Activated CD4-positive, alpha-beta memory T cell treated with anti-CD3 and anti-CD28 coated beads, Interleukin-2, amount 10 ng/mL, durations not matched to agents 7 days and 5 days (primary cell): ENCODE measurements around the gene SAA1. TPM values are rescaled to one million over a fixed set of nuclear protein-coding genes. Genes with fewer than 3 reads are reported as not detected.
"Not testable (repeated sequence)": the region's sequence is repeated elsewhere in the genome, so short reads cannot be mapped to it uniquely, and the experiment has no call there.

Experiments used
- CTCF ChIA-PET: fragments of 350-600 bp; sonication (Branson Sonifier 250); formaldehyde crosslinking; loops from one replicate; lab custom pipeline; 2021; ENCODE audit warnings: antibody characterized with exemption, inconsistent platforms; lab: Charles Lee
- POLR2A ChIA-PET: fragments of 350-600 bp; sonication (Branson Sonifier 250); formaldehyde crosslinking; loops from one replicate; lab custom pipeline; 2021; ENCODE audit warnings: antibody characterized with exemption; lab: Charles Lee
- DNase-seq: peaks from one replicate; pipeline ENCODE4 v3.0.0-alpha.2; 2020
- H3K27ac Mint-ChIP-seq: one replicate; pipeline ENCODE4 v1.8.0; 2021; ENCODE audit warnings: mild to moderate bottlenecking, mixed read lengths
- H3K27me3 Mint-ChIP-seq: one replicate; pipeline ENCODE4 v1.8.0; 2021; ENCODE audit warnings: mixed read lengths
- H3K36me3 Mint-ChIP-seq: one replicate; pipeline ENCODE4 v1.8.0; 2021; ENCODE audit warnings: low read depth, mixed read lengths
- H3K4me1 Mint-ChIP-seq: one replicate; pipeline ENCODE4 v1.8.0; 2021; ENCODE audit warnings: mixed read lengths
- H3K4me3 Mint-ChIP-seq: one replicate; pipeline ENCODE4 v1.8.0; 2021; ENCODE audit warnings: mild to moderate bottlenecking, mixed read lengths
- H3K9me3 Mint-ChIP-seq: one replicate; pipeline ENCODE4 v1.8.0; 2021; ENCODE audit warnings: mixed read lengths
- total RNA-seq, 2 experiments: library from RNA; stranded (reverse); gene quantifications; one replicate each; pipeline ENCODE4 v1.2.3, GENCODE V29; 2021

SAA1 gene
- total RNA-seq, 2 experiments from 2014 or later: not detected

DNA sequence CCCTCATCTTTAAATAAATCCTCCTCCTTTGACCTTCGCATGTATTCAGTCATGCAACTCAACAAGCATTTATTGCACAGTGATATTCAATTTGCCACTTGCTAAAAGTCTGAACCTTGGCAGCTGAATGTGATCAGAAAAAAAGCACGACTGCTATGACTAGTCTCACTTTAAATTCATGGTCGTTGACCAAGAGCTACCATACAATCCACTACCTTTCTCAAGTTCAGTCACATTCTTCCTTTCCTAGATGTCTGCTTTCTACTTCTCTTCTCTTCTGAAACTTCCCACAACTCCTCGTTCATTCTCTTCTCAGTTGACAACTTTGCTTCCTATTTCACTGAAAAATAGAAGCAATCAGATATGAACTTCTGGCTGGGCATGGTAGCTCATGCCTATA lies 2.0 kb upstream of the SAA1 start:
- H3K36me3 Mint-ChIP-seq: no peaks in the 10 kb centered on the region
- no peaks in the 10 kb centered on the region for H3K9me3 Mint-ChIP-seq
- no peak overlapping the region for H3K27ac Mint-ChIP-seq
- CTCF ChIA-PET: interaction anchor here (0.7 kb wide), 1 partner anchor 13 kb away, joined by 3 read pairs; no protein-coding TSS in a partner anchor
- no peak for DNase-seq
- POLR2A ChIA-PET: no interaction called here
- no peak overlapping the region for H3K4me3 Mint-ChIP-seq
- H3K27me3 Mint-ChIP-seq: peaks cover 5% of the 10 kb centered on the region
- peaks cover 28% of the 10 kb centered on the region for H3K4me1 Mint-ChIP-seq

DNA sequence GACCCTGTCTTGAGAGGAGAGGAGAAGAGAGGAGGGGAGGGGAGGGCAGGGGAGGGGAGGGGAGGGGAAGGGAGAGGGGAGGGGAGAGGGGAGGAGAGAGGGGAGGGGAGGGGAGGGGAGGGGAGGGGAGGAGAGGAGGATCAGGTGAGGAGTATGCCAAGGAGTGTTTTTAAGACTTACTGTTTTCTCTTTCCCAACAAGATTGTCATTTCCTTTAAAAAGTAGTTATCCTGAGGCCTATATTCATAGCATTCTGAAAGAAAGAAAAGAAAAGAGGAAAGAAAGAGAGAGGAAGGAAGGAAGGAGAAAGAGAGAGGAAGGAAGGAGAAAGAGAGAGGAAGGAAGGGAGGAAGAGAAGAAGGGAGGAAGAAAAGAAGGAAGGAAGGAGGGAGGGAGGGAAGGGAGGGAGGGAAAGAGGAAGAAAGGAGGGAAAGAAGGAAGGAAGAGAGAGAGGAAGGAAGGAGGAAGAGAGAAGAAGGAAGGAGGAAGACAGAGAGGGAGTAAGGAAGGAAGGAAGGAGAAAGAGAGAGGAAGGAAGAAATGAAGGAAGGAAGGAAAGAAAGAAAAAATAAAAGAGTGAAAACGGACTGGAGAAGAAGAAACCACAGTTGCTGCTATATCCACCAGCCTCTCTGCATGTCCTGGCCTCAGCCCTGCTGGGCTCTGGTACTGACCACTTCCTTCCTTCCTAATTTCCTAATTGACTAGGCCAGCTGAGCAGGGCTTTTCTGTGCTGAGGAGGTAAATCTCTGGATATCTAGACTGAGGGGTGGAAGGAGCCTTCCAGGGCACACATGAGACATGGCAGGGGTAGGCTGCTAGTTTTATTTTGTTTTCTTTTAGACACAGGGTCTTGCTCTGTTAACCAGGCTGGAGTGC lies 1.1 kb upstream of the SAA1 start:
- Mint-ChIP-seq H3K27me3 (no peaks in the 10 kb centered on the region), H3K27ac (no peak overlapping the region), H3K4me3 (no peak overlapping the region), H3K36me3 (no peaks in the 10 kb centered on the region), H3K4me1 (peaks cover 28% of the 10 kb centered on the region), H3K9me3 (no peaks in the 10 kb centered on the region)
- no peak for DNase-seq
- ChIA-PET POLR2A (interaction anchor here (1.1 kb wide), 1 partner anchor 369 kb away, joined by 3 read pairs; the partner anchor contains the start of gene SPTY2D1), CTCF (interaction anchor here (0.7 kb wide), 1 partner anchor 12 kb away, joined by 3 read pairs; no protein-coding TSS in a partner anchor)

DNA sequence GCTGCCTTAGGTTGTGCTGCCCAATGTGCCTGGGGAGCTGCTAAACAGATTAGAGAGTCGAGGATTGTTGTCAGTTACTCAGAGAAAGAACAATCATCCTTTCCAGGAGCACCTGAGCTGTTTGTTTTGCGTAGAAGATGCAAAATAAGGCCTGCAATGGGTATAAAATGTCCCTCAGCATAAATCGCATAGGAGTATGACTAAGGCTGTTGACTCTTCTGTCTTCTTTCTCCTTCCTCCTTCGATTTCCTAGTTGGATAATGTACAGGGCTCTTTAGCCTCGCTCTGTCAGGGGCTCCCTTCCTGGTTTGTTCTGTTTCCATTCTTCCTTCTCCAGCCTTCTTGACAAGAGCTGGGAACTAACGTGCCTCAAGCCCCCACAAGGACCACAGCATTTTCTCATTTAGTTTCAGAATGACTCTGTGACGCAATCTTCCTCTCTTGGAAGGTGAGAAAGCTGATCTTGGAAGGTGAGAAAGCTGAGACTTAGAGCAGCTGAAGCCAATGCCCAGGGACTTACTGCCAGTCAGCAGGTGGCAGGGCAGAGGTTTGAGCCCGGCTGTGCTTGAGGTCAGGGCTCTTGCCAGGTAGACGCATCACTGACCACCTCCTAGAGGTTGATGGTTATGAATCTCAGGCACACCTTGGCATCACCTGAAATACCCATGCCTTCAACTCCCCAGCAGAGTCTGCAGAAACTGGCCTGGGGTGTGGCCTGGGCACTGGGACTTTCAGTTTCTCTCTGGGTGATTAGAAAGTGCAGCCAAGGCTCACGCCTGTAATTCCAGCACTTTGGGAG lies 1.5 kb downstream of the SAA1 start:
- POLR2A ChIA-PET, DNase-seq, H3K9me3 Mint-ChIP-seq, CTCF ChIA-PET, H3K36me3 Mint-ChIP-seq, H3K27me3 Mint-ChIP-seq: not testable (repeated sequence)
- H3K27ac Mint-ChIP-seq: peak overlapping the region; percentile 63
- H3K4me1 Mint-ChIP-seq: peaks cover 28% of the 10 kb centered on the region
- peak overlapping the region; percentile 29 for H3K4me3 Mint-ChIP-seq

DNA sequence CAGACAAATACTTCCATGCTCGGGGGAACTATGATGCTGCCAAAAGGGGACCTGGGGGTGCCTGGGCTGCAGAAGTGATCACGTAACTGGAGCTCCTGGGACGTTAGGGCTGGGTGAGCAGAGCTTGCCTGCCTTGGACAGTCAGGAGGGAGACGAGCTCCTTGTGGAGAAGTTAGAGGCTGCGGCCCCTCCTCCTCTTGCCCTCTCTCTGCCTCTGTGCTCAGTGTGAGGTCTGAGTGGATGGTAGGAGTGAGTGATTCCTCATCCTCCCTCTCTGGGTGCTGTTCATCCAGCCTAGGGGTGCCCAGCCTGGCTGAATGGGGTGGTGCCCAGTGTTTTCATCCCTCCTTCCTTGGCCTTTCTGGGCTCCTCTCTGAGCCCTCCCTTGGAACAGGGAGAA lies 3.2 kb downstream of the SAA1 start:
- POLR2A ChIA-PET: interaction anchor here (0.7 kb wide), 1 partner anchor 8 kb away, joined by 3 read pairs; no protein-coding TSS in a partner anchor
- CTCF ChIA-PET, H3K27ac Mint-ChIP-seq, H3K27me3 Mint-ChIP-seq, H3K9me3 Mint-ChIP-seq, H3K4me3 Mint-ChIP-seq, DNase-seq, H3K36me3 Mint-ChIP-seq: not testable (repeated sequence)
- peaks cover 22% of the 10 kb centered on the region for H3K4me1 Mint-ChIP-seq

DNA sequence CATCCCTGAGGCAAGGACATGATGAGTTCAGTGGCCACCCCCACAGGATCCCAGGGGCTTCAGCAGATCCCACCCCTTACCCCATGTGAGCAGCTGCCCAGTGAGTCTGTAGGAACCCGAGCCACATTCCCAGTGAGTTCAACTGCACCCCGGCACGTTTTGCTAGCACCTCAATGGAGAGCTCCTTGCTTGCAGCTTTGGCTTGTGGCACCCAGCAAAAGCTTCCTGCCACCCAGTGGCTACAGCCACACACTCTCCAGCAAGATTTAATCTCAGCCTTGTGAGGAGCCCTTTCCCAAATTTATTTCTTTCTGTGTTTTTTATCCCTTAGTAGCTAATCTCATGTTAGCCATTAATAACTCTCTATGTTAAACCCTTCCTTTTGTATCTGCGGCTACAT lies 4.0 kb downstream of the SAA1 start:
- ChIA-PET POLR2A (interaction anchor here (0.6 kb wide), 1 partner anchor 137 kb away, joined by 3 read pairs; no protein-coding TSS in a partner anchor), CTCF (interaction anchor here (0.6 to 1.2 kb wide), 2 partner anchors 26 to 31 kb away, joined by 3 to 4 read pairs; no protein-coding TSS in a partner anchor)
- DNase-seq: no peak
- Mint-ChIP-seq H3K9me3 (no peaks in the 10 kb centered on the region), H3K27ac (no peak overlapping the region), H3K36me3 (peaks cover 1% of the 10 kb centered on the region), H3K4me3 (no peak overlapping the region), H3K27me3 (no peaks in the 10 kb centered on the region), H3K4me1 (peaks cover 15% of the 10 kb centered on the region)

DNA sequence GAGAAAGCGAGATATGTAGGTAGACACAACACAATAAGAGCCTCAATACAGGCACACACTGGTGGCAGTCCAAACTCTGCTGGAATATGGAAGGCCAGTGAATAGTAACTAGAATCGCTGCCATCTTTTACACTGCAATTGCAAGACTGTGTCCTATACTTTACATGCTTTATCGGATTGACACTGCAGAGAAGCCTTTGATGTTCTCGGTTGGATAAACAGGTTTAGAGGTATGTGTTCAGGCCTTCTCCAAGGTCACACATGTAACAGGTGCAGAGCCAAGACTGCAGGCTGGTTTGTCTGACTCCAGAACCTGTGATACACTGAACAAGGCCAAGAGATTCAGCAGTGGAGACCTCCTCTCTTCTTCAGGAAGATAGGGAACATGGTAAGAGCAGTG lies 5.1 kb downstream of the SAA1 start:
- Mint-ChIP-seq H3K27ac (no peak overlapping the region), H3K27me3 (no peaks in the 10 kb centered on the region), H3K4me3 (no peak overlapping the region), H3K9me3 (no peaks in the 10 kb centered on the region), H3K4me1 (peaks cover 9% of the 10 kb centered on the region), H3K36me3 (peaks cover 4% of the 10 kb centered on the region)
- ChIA-PET POLR2A (no interaction called here), CTCF (no interaction called here)
- no peak for DNase-seq

DNA sequence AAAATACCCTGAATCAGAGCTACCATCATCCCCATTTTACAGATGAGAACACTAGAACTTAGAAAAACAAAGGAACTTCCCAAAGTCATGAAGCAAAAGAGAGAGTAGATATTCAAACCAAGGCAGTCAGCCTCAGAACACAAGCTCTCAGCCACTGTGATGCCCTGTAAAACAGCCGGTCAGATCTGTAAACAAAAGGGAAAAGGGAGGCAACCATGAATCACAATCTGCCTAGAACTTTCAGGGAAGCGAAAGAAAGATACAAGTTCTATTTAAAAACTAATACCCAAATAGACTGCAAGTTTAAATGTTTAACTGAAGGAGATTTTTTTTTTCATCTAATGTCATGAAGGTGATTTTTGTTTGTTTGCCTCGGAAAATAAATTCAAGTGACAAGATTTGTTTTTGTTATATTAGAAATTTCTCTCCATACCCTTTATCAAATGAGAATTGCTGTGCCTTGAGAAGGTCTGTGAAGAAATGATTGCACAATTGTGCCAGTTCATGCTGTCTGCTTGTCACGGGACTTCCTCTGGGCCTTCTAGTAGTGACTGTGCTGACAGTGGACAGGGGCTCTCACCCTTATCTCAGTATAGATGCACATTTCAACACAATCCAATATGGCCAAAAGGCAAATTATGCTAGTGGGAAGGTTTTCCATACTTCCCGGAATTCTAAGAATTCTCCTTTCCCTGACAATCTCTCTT lies 11.7 kb downstream of the SAA1 start:
- DNase-seq: no peak
- Mint-ChIP-seq H3K4me3 (no peak overlapping the region), H3K27ac (no peak overlapping the region), H3K27me3 (no peaks in the 10 kb centered on the region), H3K36me3 (peaks cover 45% of the 10 kb centered on the region), H3K4me1 (peaks cover 30% of the 10 kb centered on the region), H3K9me3 (no peaks in the 10 kb centered on the region)
- ChIA-PET CTCF (interaction anchor here (0.9 to 1.5 kb wide), 2 partner anchors 14 to 34 kb away, joined by 3 to 6 read pairs; no protein-coding TSS in a partner anchor), POLR2A (interaction anchor here (0.9 to 1.2 kb wide), 3 partner anchors 9 to 117 kb away, joined by 3 read pairs; no protein-coding TSS in a partner anchor)

DNA sequence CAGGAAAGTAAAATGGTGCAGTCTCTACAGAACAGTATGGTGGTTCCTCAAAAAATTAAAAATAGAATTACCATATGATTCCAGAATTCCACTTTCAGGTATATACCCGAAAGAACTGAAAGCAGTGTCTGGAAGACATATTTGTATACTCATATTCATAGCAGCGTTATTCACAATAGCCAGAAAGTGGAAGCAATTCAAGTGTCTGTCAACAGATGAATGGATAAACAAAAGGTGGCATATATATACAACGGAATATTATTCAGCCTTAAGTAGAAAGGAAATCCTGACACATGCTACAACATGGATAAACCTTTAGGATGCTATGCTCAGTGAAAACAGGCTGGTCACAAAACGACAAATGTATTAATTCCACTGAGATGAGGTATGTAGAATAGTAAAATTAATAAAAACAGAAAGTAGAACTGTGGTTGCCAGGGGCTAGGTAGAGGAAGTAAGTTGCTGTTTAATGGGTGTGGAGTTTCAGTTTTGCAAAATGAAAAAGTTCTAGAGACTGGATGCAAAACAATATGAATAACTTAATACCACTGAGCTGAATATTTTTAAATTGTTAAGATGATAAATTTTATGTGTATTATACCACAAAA lies 14.5 kb downstream of the SAA1 start:
- H3K4me3 Mint-ChIP-seq: peak overlapping the region; percentile 59
- peaks cover 57% of the 10 kb centered on the region for H3K36me3 Mint-ChIP-seq
- CTCF ChIA-PET: interaction anchor here (0.6 to 2.0 kb wide), 3 partner anchors 15 to 390 kb away, joined by 3 to 9 read pairs (median 3); no protein-coding TSS in a partner anchor
- H3K27me3 Mint-ChIP-seq: no peaks in the 10 kb centered on the region
- no peaks in the 10 kb centered on the region for H3K9me3 Mint-ChIP-seq
- POLR2A ChIA-PET: interaction anchor here (0.6 to 1.0 kb wide), 2 partner anchors 9 to 1098 kb away, joined by 3 read pairs; no protein-coding TSS in a partner anchor
- DNase-seq: no peak
- peak overlapping the region; percentile 72 for H3K27ac Mint-ChIP-seq
- peaks cover 30% of the 10 kb centered on the region for H3K4me1 Mint-ChIP-seq

DNA sequence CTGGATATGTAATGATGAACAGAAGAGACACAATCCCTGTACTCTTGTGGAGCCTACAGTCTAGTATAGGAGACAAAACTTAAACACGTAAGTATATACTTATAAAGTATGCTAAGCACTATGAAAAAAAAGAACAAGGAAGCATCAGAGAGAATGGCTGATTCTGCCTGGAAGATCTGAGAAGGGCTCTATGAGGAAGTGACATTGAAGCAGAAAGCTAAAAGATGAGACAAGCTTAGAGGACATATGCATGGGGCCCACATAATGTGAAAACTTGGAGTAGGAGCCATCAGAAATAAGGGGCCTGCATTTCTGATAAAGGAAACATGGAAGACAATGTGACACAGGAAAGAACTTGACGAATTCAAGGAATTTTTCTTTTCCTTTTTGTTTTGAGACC lies 16.6 kb downstream of the SAA1 start:
- H3K27ac Mint-ChIP-seq: no peak overlapping the region
- no peaks in the 10 kb centered on the region for H3K9me3 Mint-ChIP-seq
- H3K4me3 Mint-ChIP-seq: no peak overlapping the region
- no peaks in the 10 kb centered on the region for H3K27me3 Mint-ChIP-seq
- no peak for DNase-seq
- ChIA-PET CTCF (interaction anchor here (1.0 to 1.3 kb wide), 2 partner anchors 13 to 39 kb away, joined by 3 to 4 read pairs; no protein-coding TSS in a partner anchor), POLR2A (interaction anchor here (1.5 kb wide), 1 partner anchor 38 kb away, joined by 4 read pairs; no protein-coding TSS in a partner anchor)
- H3K4me1 Mint-ChIP-seq: peaks cover 30% of the 10 kb centered on the region
- H3K36me3 Mint-ChIP-seq: peaks cover 70% of the 10 kb centered on the region

DNA sequence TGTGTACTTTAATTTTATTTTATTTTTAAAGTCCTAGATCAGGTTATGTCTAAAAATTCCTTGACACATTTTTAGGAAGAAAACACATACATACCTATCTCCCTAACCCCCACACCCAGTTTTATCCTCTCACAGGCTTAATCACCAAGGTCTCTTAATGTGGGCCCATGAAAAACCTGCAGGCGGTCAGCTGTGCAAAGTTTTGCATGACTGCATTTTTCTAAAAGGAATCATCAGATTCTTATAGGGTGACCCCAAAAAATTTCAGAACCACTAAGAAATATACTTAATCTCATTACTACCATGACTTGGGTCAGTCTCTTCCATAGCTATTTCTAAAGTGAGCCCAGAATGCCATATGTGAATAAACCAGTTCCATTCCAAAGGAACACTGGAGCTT lies 19.8 kb downstream of the SAA1 start:
- DNase-seq: no peak
- H3K4me3 Mint-ChIP-seq: no peak overlapping the region
- ChIA-PET CTCF (interaction anchor here (1.4 kb wide), 1 partner anchor 42 kb away, joined by 4 read pairs; no protein-coding TSS in a partner anchor), POLR2A (interaction anchor here (2.4 kb wide), 1 partner anchor 36 kb away, joined by 8 read pairs; the partner anchor contains the start of genes GTF2H1 and HPS5)
- peaks cover 66% of the 10 kb centered on the region for H3K36me3 Mint-ChIP-seq
- no peak overlapping the region for H3K27ac Mint-ChIP-seq
- H3K4me1 Mint-ChIP-seq: peaks cover 12% of the 10 kb centered on the region
- no peaks in the 10 kb centered on the region for H3K9me3 Mint-ChIP-seq
- H3K27me3 Mint-ChIP-seq: no peaks in the 10 kb centered on the region

DNA sequence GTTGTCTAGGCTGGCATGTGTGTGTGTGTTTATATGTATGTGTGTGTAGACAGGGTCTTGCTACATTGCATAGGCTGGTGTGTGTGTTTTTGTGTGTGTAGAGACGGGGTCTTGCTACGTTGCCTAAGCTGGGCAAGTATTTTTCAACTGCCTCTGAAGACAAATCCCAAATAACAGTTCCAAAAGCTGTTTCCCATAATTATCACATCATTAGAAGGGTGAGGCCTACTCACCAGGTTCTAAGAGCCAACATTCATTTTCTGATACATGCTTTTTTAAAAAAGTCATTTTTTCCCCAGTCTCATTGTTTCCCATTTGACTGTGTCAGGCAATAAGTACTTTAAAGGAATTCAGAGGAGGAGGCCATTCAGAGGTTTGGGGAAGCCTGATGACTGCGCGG lies 22.8 kb downstream of the SAA1 start:
- H3K36me3 Mint-ChIP-seq: peaks cover 66% of the 10 kb centered on the region
- H3K4me1 Mint-ChIP-seq: no peaks in the 10 kb centered on the region
- ChIA-PET CTCF (interaction anchor here (0.8 to 1.4 kb wide), 3 partner anchors 28 to 184 kb away, joined by 3 to 4 read pairs (median 3); no protein-coding TSS in a partner anchor), POLR2A (no interaction called here)
- H3K9me3 Mint-ChIP-seq: no peaks in the 10 kb centered on the region
- H3K27ac Mint-ChIP-seq: no peak overlapping the region
- no peak overlapping the region for H3K4me3 Mint-ChIP-seq
- DNase-seq: no peak
- no peaks in the 10 kb centered on the region for H3K27me3 Mint-ChIP-seq
